ENCODE data around the gene UBE2S.

- TF ChIP-seq CTCF (IDR thresholded peaks at IDR 0.05): no peak
- TF ChIP-seq POLR2A (IDR thresholded peaks at IDR 0.05): no peak
Measured at GRCh38 chr19:55405638-55406037, 1.9 kb downstream of the UBE2S start.
